SKM-1 (cell line): ENCODE measurements around the gene SLC35B3.
"Not testable (repeated sequence)": the region's sequence is repeated elsewhere in the genome, so short reads cannot be mapped to it uniquely, and the experiment has no call there.

Experiments used
- DNase-seq: peaks from one replicate; lab custom pipeline; 2025; ENCODE audit not compliant: unreplicated experiment; lab: John Stamatoyannopoulos, UW

The SLC35B3 gene

GRCh38 chr6:8415280-8415679, 20.1 kb downstream of the SLC35B3 start:
- DNase-seq: no peak

- no peak for DNase-seq
Observed at GRCh38 chr6:8414844-8415243, 20.5 kb downstream of the SLC35B3 start.

- not testable (repeated sequence) for DNase-seq
Observed at GRCh38 chr6:8405946-8406345, 29.4 kb downstream of the SLC35B3 start.

- no peak for DNase-seq
Observed at GRCh38 chr6:8402546-8402945, 32.8 kb downstream of the SLC35B3 start.

- no peak for DNase-seq
Observed at GRCh38 chr6:8400663-8401062, 34.7 kb downstream of the SLC35B3 start.

DNA sequence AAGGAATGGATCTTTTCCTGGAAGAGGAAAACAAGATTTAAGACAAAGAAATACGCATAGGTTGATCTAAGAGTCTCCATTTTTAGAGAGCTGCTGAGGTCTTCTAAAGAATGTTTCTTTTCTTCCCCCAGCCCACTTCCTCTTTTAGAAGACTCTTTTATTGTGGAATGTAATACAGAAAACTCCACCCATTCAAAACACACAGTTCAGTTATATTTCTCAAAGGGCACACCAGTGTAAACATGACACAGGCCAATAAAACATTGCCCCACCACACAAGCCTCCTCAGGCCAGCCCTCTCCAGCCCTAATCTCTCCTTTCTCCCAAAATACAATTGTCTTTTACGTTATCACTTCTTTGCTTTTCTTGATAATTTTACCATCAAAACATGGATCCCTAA, 42.8 kb downstream of the SLC35B3 start:
- peak; percentile 4 for DNase-seq

GRCh38 chr6:8391934-8392333, 43.4 kb downstream of the SLC35B3 start:
- DNase-seq: no peak

- DNase-seq: no peak
Observed at GRCh38 chr6:8389036-8389818, 46.1 kb downstream of the SLC35B3 start.

DNA sequence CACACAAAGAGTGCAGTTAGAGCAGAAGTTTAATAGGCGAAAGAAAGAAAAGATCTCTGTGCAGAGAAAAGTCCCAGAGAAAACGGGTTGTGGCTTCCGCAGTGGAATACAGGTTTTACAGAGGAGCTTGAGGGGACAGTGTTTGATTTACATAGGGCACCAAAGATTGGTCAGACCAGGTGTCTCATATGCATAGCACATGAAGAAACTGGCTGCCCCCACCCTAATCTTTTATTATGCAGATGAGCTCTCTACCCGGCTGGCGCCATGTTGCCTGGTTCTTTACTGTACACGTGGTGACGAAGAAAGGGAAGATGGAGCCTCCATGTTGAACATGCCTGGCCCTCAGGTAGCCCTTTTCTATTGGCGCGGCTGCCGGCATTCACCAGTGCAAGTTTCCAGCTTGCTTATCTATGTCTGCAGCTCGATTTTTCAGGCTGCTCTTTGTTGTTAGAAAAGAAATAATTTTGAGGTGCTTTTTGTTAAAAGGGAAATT, 47.4 kb downstream of the SLC35B3 start:
- no peak for DNase-seq

DNA sequence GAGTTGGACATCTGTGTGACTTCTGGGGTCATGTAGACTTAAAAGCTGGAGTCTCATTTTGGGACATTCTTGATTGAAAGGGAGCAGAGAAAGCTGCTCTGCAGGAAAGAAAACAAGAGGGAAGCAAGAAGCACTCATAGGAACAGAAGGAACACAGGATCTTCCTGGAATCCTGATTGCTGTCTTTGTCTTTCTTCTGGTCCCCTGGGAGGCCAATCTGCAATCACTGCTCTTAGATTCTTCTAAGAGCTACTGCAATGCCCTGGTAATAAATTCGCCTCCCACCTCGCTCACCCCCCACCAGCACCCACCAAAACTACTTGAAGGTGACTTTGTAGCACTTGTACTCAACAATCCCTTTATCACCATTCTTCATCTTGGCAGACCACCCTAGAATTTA, 51.8 kb downstream of the SLC35B3 start:
- DNase-seq: no peak

- no peak for DNase-seq
Observed at GRCh38 chr6:8382434-8382833, 52.9 kb downstream of the SLC35B3 start.

DNA sequence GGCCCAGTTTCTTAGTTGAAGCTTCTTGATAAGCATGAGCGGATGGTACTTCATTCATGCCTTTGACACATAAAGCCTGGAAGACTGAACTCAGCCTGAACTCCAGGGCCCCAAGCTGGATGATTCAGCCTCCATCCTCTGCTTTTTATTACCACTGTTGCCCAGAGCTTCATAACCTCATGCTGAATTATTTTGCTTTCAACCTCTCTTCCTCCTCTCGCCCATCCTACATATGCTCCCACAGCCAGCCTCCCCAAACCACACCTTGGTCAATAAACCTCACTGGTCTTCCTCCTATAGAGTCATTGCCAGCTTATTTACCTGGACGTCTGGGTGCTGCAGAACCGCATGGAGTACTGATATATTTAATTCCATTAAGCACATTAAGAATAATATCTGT, 59.4 kb downstream of the SLC35B3 start:
- no peak for DNase-seq
